ENCODE measurements around the gene DBP.

DBP gene

DNA sequence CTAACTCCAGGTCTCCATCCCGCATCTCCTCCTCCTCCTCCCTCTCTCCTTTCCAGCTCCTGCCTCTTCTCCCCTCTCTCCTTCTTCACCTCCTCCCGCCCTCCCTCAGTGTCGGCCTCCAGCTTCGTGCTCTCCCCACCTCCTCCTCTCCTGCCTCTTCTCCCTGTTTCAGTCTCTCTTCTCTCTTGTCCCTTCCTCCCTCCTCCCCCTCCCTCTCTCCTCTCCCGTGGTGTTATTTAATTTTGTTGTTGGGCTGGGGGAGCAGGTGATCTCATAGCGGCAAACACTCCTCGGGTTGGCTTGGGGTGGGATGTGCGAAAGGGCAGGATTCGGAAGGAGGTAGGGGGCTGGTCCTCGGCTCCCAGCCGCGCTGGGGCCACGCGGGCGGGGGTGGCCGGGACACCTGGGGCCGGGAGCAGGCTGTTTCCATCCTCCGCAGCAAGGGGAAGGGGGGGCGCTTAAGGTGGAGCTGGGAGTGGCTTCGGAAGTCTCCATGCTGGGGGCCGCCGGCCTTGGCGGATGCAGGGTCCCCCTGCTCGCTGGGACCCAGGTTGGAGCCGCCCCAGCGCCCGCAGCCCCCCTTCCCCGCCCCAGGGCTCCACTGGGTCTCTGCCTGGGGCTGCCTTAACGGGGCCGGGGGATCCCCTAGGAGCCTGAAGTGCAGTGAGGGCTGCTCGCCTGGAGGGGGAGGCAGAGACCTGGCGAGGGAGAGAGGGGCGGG lies 9.0 kb upstream of the DBP start, which contains the start of gene CA11:
Gene CA11, minus strand, starts transcription at position 187 of the 721 bp plus-strand sequence. CDS start 555 bp downstream, outside the sequence.
- no peaks in the 10 kb centered on the region for H3K27me3 Mint-ChIP-seq (ENCODE audit: low read depth)
- no peaks in the 10 kb centered on the region for H3K36me3 Mint-ChIP-seq (ENCODE audit: low read depth)
- H3K9me3 Mint-ChIP-seq: no peaks in the 10 kb centered on the region
- peak within 1 kb of the TSS; percentile 90 to 92 (median 90) for H3K4me3 Mint-ChIP-seq
- peak within 1 kb of the TSS; percentile 91 to 98 (median 96) for H3K27ac Mint-ChIP-seq
- TF ChIP-seq, protein P1, sequence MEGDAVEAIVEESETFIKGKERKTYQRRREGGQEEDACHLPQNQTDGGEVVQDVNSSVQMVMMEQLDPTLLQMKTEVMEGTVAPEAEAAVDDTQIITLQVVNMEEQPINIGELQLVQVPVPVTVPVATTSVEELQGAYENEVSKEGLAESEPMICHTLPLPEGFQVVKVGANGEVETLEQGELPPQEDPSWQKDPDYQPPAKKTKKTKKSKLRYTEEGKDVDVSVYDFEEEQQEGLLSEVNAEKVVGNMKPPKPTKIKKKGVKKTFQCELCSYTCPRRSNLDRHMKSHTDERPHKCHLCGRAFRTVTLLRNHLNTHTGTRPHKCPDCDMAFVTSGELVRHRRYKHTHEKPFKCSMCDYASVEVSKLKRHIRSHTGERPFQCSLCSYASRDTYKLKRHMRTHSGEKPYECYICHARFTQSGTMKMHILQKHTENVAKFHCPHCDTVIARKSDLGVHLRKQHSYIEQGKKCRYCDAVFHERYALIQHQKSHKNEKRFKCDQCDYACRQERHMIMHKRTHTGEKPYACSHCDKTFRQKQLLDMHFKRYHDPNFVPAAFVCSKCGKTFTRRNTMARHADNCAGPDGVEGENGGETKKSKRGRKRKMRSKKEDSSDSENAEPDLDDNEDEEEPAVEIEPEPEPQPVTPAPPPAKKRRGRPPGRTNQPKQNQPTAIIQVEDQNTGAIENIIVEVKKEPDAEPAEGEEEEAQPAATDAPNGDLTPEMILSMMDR (IDR thresholded peaks at IDR 0.05; ENCODE audit: unreplicated experiment in 3 of 3): peak; percentile 88 to 95 (median 93)
- H3K4me1 Mint-ChIP-seq: peaks cover 32% of the 10 kb centered on the region

DNA sequence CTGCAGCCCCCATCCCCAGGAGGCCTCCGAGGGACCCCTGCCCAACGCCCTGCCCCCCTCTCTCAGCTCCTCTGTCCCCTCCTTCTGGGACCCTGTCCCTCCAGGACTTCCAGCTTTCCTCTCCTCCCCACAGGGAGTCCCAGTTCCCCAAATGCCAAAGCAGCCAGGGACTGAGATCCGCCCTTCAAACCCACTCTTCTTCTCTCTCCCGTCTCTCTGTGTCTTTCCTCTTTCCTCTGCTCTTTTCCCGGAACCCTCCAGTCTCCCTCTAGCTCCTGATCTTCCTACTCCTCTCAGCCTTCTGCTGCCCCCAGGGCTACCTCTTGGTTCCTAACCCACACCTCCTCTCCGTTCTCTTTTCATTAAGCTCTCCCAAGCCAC lies 8.4 kb upstream of the DBP start:
- H3K9me3 Mint-ChIP-seq: no peaks in the 10 kb centered on the region
- TF ChIP-seq, protein P1 (IDR thresholded peaks at IDR 0.05; ENCODE audit: unreplicated experiment in 3 of 3): no peak
- no peaks in the 10 kb centered on the region for H3K36me3 Mint-ChIP-seq (ENCODE audit: low read depth)
- H3K4me1 Mint-ChIP-seq: peaks cover 32% of the 10 kb centered on the region
- peak overlapping the region; percentile 91 to 98 (median 96) for H3K27ac Mint-ChIP-seq
- H3K4me3 Mint-ChIP-seq: peak overlapping the region; percentile 90 to 92 (median 90)
- no peaks in the 10 kb centered on the region for H3K27me3 Mint-ChIP-seq (ENCODE audit: low read depth)

DNA sequence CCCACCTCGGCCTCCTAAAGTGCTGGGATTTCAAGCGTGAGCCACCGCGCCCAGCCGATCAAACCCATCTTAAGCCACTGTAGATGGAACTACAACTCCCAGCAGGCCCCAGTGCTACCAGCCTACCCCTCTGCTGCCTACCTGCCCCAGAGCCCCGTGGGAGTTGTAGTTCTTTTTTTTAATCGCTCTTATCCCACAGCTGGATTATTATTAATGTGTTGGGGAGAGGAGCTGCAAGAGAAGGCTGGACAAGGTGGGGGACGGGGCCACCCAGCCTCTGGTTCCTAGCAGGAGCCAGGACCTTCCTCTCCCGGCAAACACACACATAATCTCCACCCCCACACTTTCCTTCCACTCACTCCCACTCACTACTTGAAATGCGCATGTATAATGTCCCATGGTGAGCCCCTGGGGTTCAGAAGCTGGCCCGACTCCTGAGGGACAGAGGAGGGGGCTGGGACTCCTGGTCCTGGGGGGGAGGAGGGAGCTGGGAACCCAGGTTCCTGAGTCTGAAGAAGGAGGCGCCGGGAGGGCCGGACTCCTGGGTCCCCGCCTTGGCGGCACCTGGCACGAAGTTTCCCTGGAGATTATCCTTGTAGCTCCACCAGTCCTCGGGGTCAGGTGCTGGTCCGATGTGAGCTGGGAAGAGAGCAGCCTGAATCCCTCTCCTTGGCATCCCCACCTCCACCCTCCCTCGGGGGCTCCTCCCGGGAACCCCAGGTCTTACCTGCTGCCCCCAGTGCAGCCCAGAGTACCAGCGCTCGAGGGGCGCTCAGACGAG lies 7.8 kb upstream of the DBP start:
- no peaks in the 10 kb centered on the region for H3K9me3 Mint-ChIP-seq
- H3K4me1 Mint-ChIP-seq: peaks cover 32% of the 10 kb centered on the region
- H3K27me3 Mint-ChIP-seq (ENCODE audit: low read depth): no peaks in the 10 kb centered on the region

DNA sequence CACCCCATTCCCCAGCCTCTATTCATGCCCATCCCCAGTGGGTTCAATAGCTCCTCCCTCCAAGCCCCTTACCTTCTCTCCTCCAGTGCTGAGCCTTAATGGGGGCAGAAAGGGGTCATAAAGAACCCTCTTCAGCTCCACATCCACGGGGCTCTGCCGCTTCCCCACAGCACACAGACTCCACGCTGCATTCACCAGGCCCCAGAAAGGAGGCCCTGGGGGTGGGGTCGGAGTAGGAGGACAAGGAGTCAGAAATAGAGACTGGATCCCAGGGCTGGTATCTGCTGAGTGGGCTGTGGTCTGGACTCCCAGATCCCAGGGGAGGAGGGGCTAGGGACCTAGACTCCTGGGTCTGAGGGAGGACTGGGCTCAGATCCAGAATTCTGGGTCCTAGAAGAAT lies 7.2 kb upstream of the DBP start:
- no peaks in the 10 kb centered on the region for H3K27me3 Mint-ChIP-seq (ENCODE audit: low read depth)

More for the DNA sequence above, 7.8 kb upstream of the DBP start:
- Mint-ChIP-seq H3K36me3 (ENCODE audit: low read depth) (no peaks in the 10 kb centered on the region), H3K4me3 (peak overlapping the region; percentile 82 to 92 (median 90)), H3K27ac (peak overlapping the region; percentile 91 to 98 (median 96))
- TF ChIP-seq, protein P1 (IDR thresholded peaks at IDR 0.05; ENCODE audit: unreplicated experiment in 3 of 3): no peak

DNA sequence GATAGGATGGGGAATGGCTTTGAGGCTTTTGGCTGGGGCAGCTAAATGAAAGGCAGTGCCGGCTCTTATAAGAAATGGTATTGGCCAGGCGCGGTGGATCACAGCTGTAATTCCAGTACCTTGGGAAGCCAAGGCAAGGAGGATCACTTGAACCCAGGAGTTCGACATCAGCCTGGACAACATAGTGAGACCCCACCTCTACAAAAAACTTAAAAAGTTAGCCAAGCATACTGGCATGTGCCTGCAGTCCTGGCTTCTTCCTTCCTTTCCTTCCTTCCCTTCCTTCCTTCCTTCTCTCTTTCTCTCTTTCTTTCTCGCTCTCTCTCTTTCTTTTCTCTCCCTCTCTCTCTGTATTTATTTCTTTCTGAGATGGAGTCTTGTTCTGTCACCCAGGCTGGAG lies 5.7 kb upstream of the DBP start:
- Mint-ChIP-seq H3K36me3 (ENCODE audit: low read depth) (peaks cover 5% of the 10 kb centered on the region), H3K4me3 (peak overlapping the region in 2 of 3 experiments; percentile 50 to 64), H3K27ac (peak overlapping the region; percentile 9 to 79 (median 34)), H3K27me3 (ENCODE audit: low read depth) (no peaks in the 10 kb centered on the region), H3K4me1 (peaks cover 33% of the 10 kb centered on the region), H3K9me3 (no peaks in the 10 kb centered on the region)
- TF ChIP-seq, protein P1 (IDR thresholded peaks at IDR 0.05; ENCODE audit: unreplicated experiment in 3 of 3): no peak

More for the DNA sequence above, 7.2 kb upstream of the DBP start:
- H3K27ac Mint-ChIP-seq: peak overlapping the region; percentile 84 to 91 (median 85)
- TF ChIP-seq, protein P1 (IDR thresholded peaks at IDR 0.05; ENCODE audit: unreplicated experiment in 3 of 3): no peak
- no peaks in the 10 kb centered on the region for H3K36me3 Mint-ChIP-seq (ENCODE audit: low read depth)
- H3K9me3 Mint-ChIP-seq: no peaks in the 10 kb centered on the region
- peak overlapping the region; percentile 82 to 92 (median 89) for H3K4me3 Mint-ChIP-seq
- peaks cover 32% of the 10 kb centered on the region for H3K4me1 Mint-ChIP-seq
